ENCODE results near the gene C3AR1. TPM values are rescaled to one million over a fixed set of nuclear protein-coding genes. Genes with fewer than 3 reads are reported as not detected.
A peak's percentile ranks its signal among the peaks of the same experiment; 100 is the strongest.

Gene C3AR1
- total RNA-seq, 1 experiment from 2014 or later, result not detected

DNA sequence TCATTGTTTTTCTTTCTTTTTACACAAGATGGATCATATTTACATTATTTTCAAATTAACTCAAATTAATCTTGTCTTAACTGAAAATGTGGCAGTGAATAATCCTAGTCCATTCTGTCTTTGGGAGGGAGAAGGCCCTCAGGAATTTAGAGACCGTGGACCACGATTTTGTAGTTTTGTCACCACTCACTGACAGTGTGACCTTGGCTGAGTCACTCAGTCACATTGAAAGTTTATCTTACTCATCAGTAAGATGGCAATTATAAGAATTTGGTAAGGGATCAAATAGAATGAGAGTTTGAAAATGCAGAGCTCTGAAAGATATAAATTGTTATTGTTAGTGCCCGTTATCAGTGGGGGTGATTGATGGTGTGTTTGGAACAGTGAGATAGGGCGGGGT, 17.3 kb downstream of the C3AR1 start:
- no peaks in the 10 kb centered on the region for H3K9me3 Mint-ChIP-seq (ENCODE audit: unreplicated experiment)
- intact Hi-C loops (cut with micrococcal nuclease), result no loop called here
- no TSS peak for BruUV-seq (replicated peaks)
- POLR2A ChIA-PET, result no interaction called here
- peaks cover 82% of the 10 kb centered on the region for H3K36me3 Mint-ChIP-seq (ENCODE audit: insufficient read depth, unreplicated experiment)
- no peaks in the 10 kb centered on the region for H3K4me1 Mint-ChIP-seq (ENCODE audit: insufficient read depth, unreplicated experiment)
- H3K4me3 Mint-ChIP-seq (ENCODE audit: unreplicated experiment), result no peak overlapping the region
- H3K27me3 Mint-ChIP-seq (ENCODE audit: insufficient read depth, unreplicated experiment), result no peaks in the 10 kb centered on the region
- DNase-seq (ENCODE audit: unreplicated experiment), result no peak
- CTCF ChIA-PET, result interaction anchor here (0.5 to 1.7 kb wide), 4 partner anchors 19 to 1629 kb away, joined by 3 to 10 read pairs (median 4); no protein-coding TSS in a partner anchor
- TF ChIP-seq, protein P1, sequence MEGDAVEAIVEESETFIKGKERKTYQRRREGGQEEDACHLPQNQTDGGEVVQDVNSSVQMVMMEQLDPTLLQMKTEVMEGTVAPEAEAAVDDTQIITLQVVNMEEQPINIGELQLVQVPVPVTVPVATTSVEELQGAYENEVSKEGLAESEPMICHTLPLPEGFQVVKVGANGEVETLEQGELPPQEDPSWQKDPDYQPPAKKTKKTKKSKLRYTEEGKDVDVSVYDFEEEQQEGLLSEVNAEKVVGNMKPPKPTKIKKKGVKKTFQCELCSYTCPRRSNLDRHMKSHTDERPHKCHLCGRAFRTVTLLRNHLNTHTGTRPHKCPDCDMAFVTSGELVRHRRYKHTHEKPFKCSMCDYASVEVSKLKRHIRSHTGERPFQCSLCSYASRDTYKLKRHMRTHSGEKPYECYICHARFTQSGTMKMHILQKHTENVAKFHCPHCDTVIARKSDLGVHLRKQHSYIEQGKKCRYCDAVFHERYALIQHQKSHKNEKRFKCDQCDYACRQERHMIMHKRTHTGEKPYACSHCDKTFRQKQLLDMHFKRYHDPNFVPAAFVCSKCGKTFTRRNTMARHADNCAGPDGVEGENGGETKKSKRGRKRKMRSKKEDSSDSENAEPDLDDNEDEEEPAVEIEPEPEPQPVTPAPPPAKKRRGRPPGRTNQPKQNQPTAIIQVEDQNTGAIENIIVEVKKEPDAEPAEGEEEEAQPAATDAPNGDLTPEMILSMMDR (IDR thresholded peaks at IDR 0.05; ENCODE audit: unreplicated experiment), result no peak
- H3K27ac Mint-ChIP-seq (ENCODE audit: low read depth, unreplicated experiment), result no peak overlapping the region

DNA sequence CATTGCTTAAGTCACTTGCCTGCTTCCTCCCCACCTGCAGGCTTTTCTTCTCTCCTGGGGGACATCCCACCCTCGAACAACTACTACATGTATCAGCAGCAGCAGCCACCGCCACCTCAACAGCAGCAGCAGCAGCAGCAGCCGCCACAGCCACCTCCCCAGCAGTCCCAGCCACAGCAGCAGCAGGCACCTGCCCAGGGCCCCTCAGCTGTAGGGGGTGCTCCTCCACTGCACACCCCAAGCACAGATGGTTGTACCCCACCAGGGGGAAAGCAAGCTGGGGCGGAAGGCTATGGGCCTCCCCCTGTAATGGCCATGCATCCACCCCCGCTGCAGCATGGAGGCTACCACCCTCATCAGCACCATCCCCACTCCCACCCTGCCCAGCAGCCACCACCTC, 18.3 kb downstream of the C3AR1 start:
- CTCF ChIA-PET, result interaction anchor here (0.5 to 1.7 kb wide), 2 partner anchors 30 to 87 kb away, joined by 10 read pairs; no protein-coding TSS in a partner anchor
- H3K27ac Mint-ChIP-seq (ENCODE audit: low read depth, unreplicated experiment), result no peak overlapping the region
- peaks cover 86% of the 10 kb centered on the region for H3K36me3 Mint-ChIP-seq (ENCODE audit: insufficient read depth, unreplicated experiment)
- TF ChIP-seq, protein P1 (IDR thresholded peaks at IDR 0.05; ENCODE audit: unreplicated experiment), result no peak
- no peaks in the 10 kb centered on the region for H3K27me3 Mint-ChIP-seq (ENCODE audit: insufficient read depth, unreplicated experiment)
- no peaks in the 10 kb centered on the region for H3K4me1 Mint-ChIP-seq (ENCODE audit: insufficient read depth, unreplicated experiment)
- H3K4me3 Mint-ChIP-seq (ENCODE audit: unreplicated experiment), result no peak overlapping the region
- POLR2A ChIA-PET, result no interaction called here
- H3K9me3 Mint-ChIP-seq (ENCODE audit: unreplicated experiment), result no peaks in the 10 kb centered on the region
- intact Hi-C loops (cut with micrococcal nuclease), result no loop called here
- no peak for DNase-seq (ENCODE audit: unreplicated experiment)
- BruUV-seq (replicated peaks), result no TSS peak

DNA sequence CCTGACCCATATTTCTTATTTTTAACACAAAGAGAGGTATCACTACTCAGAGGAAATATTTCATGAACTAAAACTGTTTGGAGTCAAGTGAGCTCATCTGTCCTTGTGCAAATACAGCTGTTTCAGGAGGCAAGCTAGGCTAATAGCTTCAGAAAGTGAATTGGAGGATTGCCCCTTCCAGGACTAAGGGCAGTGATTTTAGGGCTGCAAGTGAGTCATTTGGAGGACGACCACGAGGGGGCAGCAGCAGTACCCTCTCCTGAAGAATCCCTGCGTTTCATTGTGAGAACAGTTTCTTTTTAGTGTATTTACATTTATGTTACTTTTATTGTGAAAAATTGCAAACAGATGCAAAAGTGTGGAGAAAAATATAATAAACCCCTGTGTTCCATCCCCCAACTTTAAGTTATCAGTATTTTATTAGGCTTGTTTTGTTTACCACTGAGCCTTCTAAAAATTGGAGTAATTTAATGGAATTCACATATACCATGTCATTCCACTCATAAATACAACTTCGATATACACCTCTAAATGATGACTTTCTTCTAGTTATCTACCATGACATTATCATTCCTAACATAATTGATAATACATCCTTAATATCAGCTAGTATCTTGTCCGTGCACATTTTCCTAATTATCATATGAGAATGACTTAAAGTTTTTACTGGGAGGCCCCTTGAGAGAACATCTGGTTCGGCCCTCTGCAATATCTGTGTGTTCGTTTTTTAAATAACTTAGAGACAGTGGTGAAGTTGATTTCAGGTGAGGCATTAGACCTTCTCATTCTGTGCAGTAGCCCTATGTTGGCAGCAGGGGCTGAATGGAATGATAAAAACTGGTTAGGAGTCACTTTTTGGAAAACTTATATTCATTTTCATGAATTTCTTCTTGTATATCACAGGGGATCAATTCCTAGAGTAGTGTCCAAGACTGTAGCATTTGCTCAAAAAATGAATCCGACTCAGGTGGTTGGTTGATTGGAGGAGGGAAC, 19.9 kb downstream of the C3AR1 start:
- Mint-ChIP-seq H3K27ac (ENCODE audit: low read depth, unreplicated experiment) (no peak overlapping the region), H3K9me3 (ENCODE audit: unreplicated experiment) (no peaks in the 10 kb centered on the region), H3K4me3 (ENCODE audit: unreplicated experiment) (no peak overlapping the region), H3K4me1 (ENCODE audit: insufficient read depth, unreplicated experiment) (no peaks in the 10 kb centered on the region), H3K27me3 (ENCODE audit: insufficient read depth, unreplicated experiment) (no peaks in the 10 kb centered on the region), H3K36me3 (ENCODE audit: insufficient read depth, unreplicated experiment) (peaks cover 90% of the 10 kb centered on the region)
- intact Hi-C loops (cut with micrococcal nuclease), result loop anchor here (1.0 kb wide), 1 partner anchor 32 kb away; no protein-coding TSS in a partner anchor
- BruUV-seq (replicated peaks), result no TSS peak
- ChIA-PET CTCF (interaction anchor here (0.6 to 3.3 kb wide), 31 partner anchors 8 to 431 kb away, joined by 3 to 42 read pairs (median 5); partner anchors contain the start of genes C3AR1 and NECAP1), POLR2A (interaction anchor here (1.3 to 2.2 kb wide), 4 partner anchors 12 to 31 kb away, joined by 4 to 10 read pairs (median 4); no protein-coding TSS in a partner anchor)
- DNase-seq (ENCODE audit: unreplicated experiment), result peak; percentile 78
- TF ChIP-seq, protein P1 (IDR thresholded peaks at IDR 0.05; ENCODE audit: unreplicated experiment), result peak; percentile 75

DNA sequence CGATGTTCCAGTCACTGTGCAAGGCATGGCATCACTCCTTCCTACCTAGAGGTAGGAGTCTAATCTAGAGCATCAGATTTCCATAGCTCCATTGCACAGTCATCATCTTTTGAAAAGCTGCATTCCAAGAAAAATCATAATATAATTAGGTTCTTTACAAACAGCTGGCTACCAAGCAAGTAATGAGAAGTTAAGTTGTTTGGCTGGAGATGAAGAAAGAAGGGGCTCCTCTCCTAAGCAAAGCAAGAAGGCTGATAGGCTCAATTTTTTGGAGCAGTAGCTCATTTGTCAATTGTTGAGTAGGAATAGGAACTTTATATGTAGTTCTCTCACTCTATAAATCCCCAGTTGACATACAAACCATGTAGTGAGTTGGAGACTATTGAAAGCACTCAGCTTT, 25.4 kb downstream of the C3AR1 start:
- intact Hi-C loops (cut with micrococcal nuclease), result no loop called here
- TF ChIP-seq, protein P1 (IDR thresholded peaks at IDR 0.05; ENCODE audit: unreplicated experiment), result no peak
- POLR2A ChIA-PET, result interaction anchor here (0.7 kb wide), 1 partner anchor 129 kb away, joined by 3 read pairs; no protein-coding TSS in a partner anchor
- Mint-ChIP-seq H3K27me3 (ENCODE audit: insufficient read depth, unreplicated experiment) (no peaks in the 10 kb centered on the region), H3K27ac (ENCODE audit: low read depth, unreplicated experiment) (no peak overlapping the region), H3K9me3 (ENCODE audit: unreplicated experiment) (no peaks in the 10 kb centered on the region), H3K4me3 (ENCODE audit: unreplicated experiment) (no peak overlapping the region), H3K4me1 (ENCODE audit: insufficient read depth, unreplicated experiment) (peaks cover 32% of the 10 kb centered on the region), H3K36me3 (ENCODE audit: insufficient read depth, unreplicated experiment) (peaks cover 59% of the 10 kb centered on the region)
- no TSS peak for BruUV-seq (replicated peaks)
- CTCF ChIA-PET, result interaction anchor here (0.6 to 2.5 kb wide), 7 partner anchors 9 to 731 kb away, joined by 3 to 14 read pairs (median 3); no protein-coding TSS in a partner anchor
- no peak for DNase-seq (ENCODE audit: unreplicated experiment)
